ENCODE measurements around the gene CAMK2A. TPM values are rescaled to one million over a fixed set of nuclear protein-coding genes. Genes with fewer than 3 reads are reported as not detected.

Gene CAMK2A
- under 1 TPM; 0.24 to 0.25 TPM for total RNA-seq
- polyA plus RNA-seq (ENCODE audit: insufficient read depth, low read depth, low replicate concordance) = 0.70 TPM
- long read RNA-seq, donor 1 = 0 reads
- long read RNA-seq, donor 2 = 0 reads

GRCh38 chr5:150289551-150290390, at the start of gene CAMK2A:
CAMK2A (minus strand) TSS chr5:150289773; CDS start chr5:150289625, 148 bp downstream.
- intact Hi-C loops (cut with DNase I; ENCODE audit: low total_unique reads) = no loop called here
- H3K4me3 ChIP-seq = no peak within 1 kb of the TSS
- 71 to 75% methylated on average over 18 to 26 of the region's 26 CpGs for WGBS, 2 donors
- no peak for DNase-seq
- no peak for TF ChIP-seq POLR2A (IDR thresholded peaks at IDR 0.05)
- TF ChIP-seq CTCF (IDR thresholded peaks at IDR 0.05) = no peak
- no peaks in the 10 kb centered on the region for H3K27me3 ChIP-seq
- H3K9me3 ChIP-seq = no peaks in the 10 kb centered on the region
- H3K27ac ChIP-seq = no peak within 1 kb of the TSS
- H3K36me3 ChIP-seq (ENCODE audit: low read depth, missing control alignments) = no peaks in the 10 kb centered on the region
- no peaks in the 10 kb centered on the region for H3K4me1 ChIP-seq

DNA sequence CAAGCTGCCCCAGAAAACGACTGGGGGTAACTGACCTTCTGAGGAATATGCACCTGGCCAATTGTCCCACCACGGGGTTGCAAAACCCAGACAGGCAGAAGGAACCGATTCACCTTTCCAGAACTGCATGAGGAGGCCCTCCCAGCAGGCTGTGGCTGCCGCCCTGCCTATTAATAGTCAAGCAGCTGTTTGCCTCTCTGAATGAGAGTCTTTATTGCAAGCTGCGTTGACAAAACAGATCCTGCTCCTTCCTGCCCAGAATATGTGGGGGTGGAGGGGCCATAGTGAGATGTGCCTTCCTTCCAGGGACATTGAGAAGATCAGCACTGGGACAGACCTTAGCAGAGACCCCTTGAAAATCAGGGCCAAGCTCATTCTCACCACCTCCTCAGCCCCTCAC, 49.6 kb upstream of the CAMK2A start:
- Histone ChIP-seq H3K4me3 (no peak overlapping the region), H3K4me1 (no peaks in the 10 kb centered on the region), H3K36me3 (ENCODE audit: low read depth, missing control alignments) (no peaks in the 10 kb centered on the region), H3K9me3 (no peaks in the 10 kb centered on the region), H3K27ac (no peak overlapping the region), H3K27me3 (no peaks in the 10 kb centered on the region)
- no peak for TF ChIP-seq CTCF (IDR thresholded peaks at IDR 0.05)
- TF ChIP-seq POLR2A (IDR thresholded peaks at IDR 0.05) = no peak
- no peak for DNase-seq
- intact Hi-C loops (cut with DNase I; ENCODE audit: low total_unique reads) = no loop called here
- WGBS, 2 donors = 54 to 64% methylated on average over 5 of the region's 5 CpGs

GRCh38 chr5:150338546-150338945, 49.0 kb upstream of the CAMK2A start:
- no peak for DNase-seq
- no peak for TF ChIP-seq CTCF (IDR thresholded peaks at IDR 0.05)
- no peak for TF ChIP-seq POLR2A (IDR thresholded peaks at IDR 0.05)
- H3K4me1 ChIP-seq = no peaks in the 10 kb centered on the region
- no peaks in the 10 kb centered on the region for H3K9me3 ChIP-seq
- H3K4me3 ChIP-seq = no peak overlapping the region
- H3K27me3 ChIP-seq = no peaks in the 10 kb centered on the region
- 95 to 96% methylated on average over 4 to 11 of the region's 11 CpGs for WGBS, 2 donors
- intact Hi-C loops (cut with DNase I; ENCODE audit: low total_unique reads) = no loop called here
- H3K36me3 ChIP-seq (ENCODE audit: low read depth, missing control alignments) = no peaks in the 10 kb centered on the region
- no peak overlapping the region for H3K27ac ChIP-seq

- no peak overlapping the region for H3K27ac ChIP-seq
- intact Hi-C loops (cut with DNase I; ENCODE audit: low total_unique reads) = no loop called here
- H3K4me3 ChIP-seq = no peak overlapping the region
- no peaks in the 10 kb centered on the region for H3K4me1 ChIP-seq
- DNase-seq = no peak
- TF ChIP-seq POLR2A (IDR thresholded peaks at IDR 0.05) (no peak), CTCF (IDR thresholded peaks at IDR 0.05) (no peak)
- no peaks in the 10 kb centered on the region for H3K27me3 ChIP-seq
- WGBS, 2 donors = 81 to 91% methylated on average over 4 of the region's 4 CpGs
- no peaks in the 10 kb centered on the region for H3K9me3 ChIP-seq
- no peaks in the 10 kb centered on the region for H3K36me3 ChIP-seq (ENCODE audit: low read depth, missing control alignments)
These were observed 46.2 kb upstream of the CAMK2A start for GRCh38 chr5:150335778-150336177.

All from testis (tissue), 5 donors.